GM03348 (cell line): ENCODE data around the gene GATA3.

Source experiments
- DNase-seq: peaks from one replicate; pipeline ENCODE4 v3.0.0; 2012; ENCODE audit warnings: low spot score

The GATA3 gene

GRCh38 chr10:8037941-8038894 lies 16.3 kb upstream of the GATA3 start:
- no peak for DNase-seq

DNA sequence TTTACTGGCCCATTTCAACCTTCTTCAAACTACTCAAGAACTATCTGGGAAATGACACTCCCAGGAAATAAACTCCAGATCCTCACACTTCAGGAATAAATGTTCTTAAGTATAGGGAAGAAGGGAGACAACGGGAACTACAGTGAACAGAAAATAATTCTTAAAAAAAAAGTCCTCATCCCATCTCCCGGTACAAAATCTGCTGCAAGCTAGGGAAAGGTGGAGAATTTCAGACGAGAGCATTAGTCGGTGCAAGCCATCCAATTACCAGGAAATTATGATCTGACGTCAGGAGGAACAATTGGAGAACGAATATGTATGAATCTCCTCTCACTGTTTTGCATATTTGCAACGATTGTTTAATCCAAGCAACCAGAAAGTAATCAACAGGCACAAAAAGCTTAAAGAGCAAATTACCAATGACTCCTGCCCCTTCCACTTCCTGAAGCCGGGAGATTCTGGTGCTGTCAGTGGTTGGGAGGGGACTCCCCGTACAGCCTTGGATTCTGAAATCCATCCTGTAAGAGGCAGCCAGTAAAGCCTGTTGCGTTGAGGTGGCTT lies 15.1 kb upstream of the GATA3 start:
- no peak for DNase-seq

DNA sequence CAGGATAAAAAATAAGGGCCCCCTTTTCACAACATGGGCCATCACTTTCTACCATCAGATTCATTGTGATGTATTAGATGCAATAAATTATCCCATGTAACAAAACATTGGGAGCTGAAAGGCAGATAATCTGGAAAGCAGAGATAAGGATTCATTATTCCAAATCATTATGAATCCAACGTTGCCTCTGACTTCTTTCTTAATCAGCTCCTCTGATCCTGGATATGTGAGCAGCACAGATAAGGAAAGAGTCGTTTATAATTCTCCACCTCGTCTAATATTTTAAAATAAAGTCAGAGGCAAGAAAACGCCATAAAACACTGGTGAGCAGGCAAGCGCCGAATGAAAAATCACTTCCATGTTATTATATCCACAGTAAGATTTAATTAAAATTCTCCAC lies 13.8 kb upstream of the GATA3 start:
- no peak for DNase-seq

DNA sequence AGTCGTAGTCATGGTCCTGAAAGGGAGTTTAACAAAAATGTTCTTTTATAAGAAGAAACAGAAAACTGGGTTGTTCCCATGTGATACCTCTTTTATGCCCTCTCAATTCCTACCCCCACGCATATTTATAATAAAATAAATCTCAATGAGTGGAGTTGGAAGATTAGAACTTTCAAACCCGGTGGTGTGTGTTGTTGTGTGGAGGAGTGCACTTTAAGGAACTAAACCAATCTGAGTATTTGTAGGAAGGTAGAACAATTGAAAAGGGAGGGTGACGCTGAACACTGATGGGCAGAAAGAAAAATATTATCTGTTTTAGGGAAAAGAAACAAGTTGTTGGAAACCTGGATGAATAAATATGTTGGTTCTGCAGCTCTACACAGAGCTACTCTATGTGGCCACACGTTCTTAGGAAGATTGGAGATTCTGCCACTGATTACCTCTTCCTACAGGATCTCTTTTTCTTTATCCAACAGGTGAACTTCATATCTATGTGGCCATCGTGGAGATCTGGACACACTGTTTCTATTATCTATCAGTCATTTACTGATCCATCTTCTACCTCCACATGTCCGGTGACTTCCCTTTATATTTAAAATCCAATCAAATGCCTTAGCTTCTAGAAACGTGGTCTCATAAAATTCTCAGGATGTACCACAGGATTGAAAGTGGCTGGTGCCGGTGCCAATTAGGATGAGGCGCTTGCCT lies 13.1 kb upstream of the GATA3 start:
- no peak for DNase-seq

GRCh38 chr10:8041992-8042720 lies 12.3 kb upstream of the GATA3 start:
- no peak for DNase-seq

GRCh38 chr10:8042721-8043568 lies 11.5 kb upstream of the GATA3 start:
- no peak for DNase-seq

- no peak for DNase-seq
Measured at GRCh38 chr10:8043569-8044306, 10.8 kb upstream of the GATA3 start.

- DNase-seq, result no peak
Measured at GRCh38 chr10:8044331-8044907, 10.1 kb upstream of the GATA3 start.

- DNase-seq, result no peak
Measured at GRCh38 chr10:8044908-8045725, 9.4 kb upstream of the GATA3 start.

DNA sequence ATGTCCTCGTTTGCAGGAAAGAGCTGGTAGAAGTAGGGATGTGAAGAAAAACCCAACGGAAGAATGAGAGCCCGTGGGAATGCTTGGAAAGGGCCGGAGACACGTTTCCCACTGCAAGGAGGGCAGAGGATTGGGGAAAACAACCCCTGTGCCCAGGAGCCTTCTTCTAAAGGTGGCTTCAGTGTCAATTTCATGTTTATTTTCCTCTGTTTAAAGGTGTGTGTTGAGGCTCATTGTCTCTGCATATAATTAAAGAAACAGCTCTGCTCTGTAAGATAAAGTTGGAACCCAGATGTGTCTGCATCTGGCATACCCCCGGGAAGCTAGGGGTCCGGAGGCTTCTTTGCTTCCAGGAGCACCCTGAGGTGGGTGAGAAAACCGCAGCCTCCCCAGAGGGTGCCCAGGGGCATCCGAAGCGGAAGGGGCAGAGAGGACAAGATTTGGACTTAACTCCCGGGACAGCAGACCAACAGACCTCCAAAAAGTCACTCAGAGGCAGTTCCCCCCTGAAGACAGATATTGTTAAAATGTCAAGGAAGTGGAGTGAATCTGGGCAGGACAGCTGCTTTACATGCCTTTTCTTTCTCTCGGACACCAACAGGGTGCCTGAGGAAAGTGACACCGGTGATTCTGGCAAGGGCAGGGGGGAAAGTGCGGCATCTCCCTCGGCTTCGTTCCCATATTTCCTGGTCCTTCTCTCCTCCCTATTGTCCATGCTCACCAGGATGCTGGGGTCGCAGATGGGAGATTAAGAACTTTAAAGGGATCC lies 8.6 kb upstream of the GATA3 start:
- no peak for DNase-seq

- no peak for DNase-seq
Measured at GRCh38 chr10:8047452-8048280, 6.8 kb upstream of the GATA3 start.

DNA sequence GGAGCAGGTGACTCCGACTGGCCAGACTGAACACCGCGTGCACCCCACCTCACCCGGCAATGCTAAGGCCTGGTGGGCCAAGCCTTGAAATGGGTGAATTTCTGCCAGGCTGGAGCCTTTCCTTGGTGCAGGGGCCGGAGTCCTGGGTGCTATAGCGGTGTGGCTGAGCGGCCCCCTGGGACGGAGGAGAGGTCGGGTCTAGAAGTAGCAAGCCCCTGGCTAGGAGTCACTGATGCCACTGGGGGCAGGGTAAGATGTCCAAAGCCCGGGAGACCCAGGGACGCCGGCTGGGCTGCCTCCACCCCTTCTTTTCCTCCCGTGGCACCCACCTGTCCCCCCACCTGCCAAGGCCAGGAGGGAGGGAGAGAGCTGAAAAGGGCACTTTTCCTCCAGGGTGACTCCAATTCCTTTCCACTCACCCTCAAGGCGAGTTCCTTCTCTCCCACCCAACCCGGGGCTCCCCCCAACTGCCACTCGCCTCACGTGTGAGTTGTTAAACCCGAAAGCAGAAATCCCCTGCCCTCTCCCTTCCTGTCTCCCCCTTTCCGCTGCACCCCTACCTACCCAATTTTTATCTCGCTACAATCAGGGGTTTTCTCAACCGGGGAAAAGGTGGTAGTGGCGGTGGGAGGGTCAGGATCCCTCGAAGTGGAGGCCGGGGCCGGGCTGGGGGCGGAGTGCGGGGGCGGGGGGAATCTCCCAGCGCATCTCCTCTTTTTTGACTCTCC lies 6.0 kb upstream of the GATA3 start:
- no peak for DNase-seq

GRCh38 chr10:8049045-8049864 lies 5.2 kb upstream of the GATA3 start:
- no peak for DNase-seq

- no peak for DNase-seq
Measured at GRCh38 chr10:8049865-8050555, 4.5 kb upstream of the GATA3 start.

GRCh38 chr10:8050556-8051108 lies 3.9 kb upstream of the GATA3 start:
- DNase-seq, result peak; percentile 47
